NCI-H2029 (cell line): Measurements from ENCODE around the gene AADACL4.

ENCODE experiments used
- DNase-seq: peaks from one replicate; lab custom pipeline; 2025; lab: John Stamatoyannopoulos, UW

Gene AADACL4

GRCh38 chr1:12613180-12613579 is 30.7 kb upstream of the AADACL4 start:
- no peak for DNase-seq

GRCh38 chr1:12614402-12615158 is 29.3 kb upstream of the AADACL4 start:
- DNase-seq: no peak

- DNase-seq: no peak
Observed at GRCh38 chr1:12615159-12615864, 28.6 kb upstream of the AADACL4 start.

GRCh38 chr1:12615865-12616708 is 27.8 kb upstream of the AADACL4 start:
- no peak for DNase-seq

GRCh38 chr1:12616709-12617373 is 27.0 kb upstream of the AADACL4 start:
- no peak for DNase-seq

GRCh38 chr1:12617511-12617900 is 26.4 kb upstream of the AADACL4 start:
- no peak for DNase-seq

GRCh38 chr1:12617901-12618660 is 25.8 kb upstream of the AADACL4 start, which contains the start of gene DHRS3:
Gene DHRS3 (minus strand): TSS chr1:12618210. CDS start chr1:12617348, 862 bp downstream.
- DNase-seq: peak; percentile 26

- no peak for DNase-seq
Observed at GRCh38 chr1:12618661-12618964, 25.3 kb upstream of the AADACL4 start.

- DNase-seq: no peak
Observed at GRCh38 chr1:12618965-12619791, 24.7 kb upstream of the AADACL4 start.

GRCh38 chr1:12619792-12620487 is 23.9 kb upstream of the AADACL4 start:
- DNase-seq: peak; percentile 64

GRCh38 chr1:12620488-12620865 is 23.4 kb upstream of the AADACL4 start:
- DNase-seq: no peak

GRCh38 chr1:12620931-12621330 is 23.0 kb upstream of the AADACL4 start:
- DNase-seq: no peak

GRCh38 chr1:12621346-12622335 is 22.2 kb upstream of the AADACL4 start:
- no peak for DNase-seq

GRCh38 chr1:12622506-12622905 is 21.4 kb upstream of the AADACL4 start:
- DNase-seq: no peak

GRCh38 chr1:12625276-12625675 is 18.6 kb upstream of the AADACL4 start:
- no peak for DNase-seq

GRCh38 chr1:12626888-12627287 is 17.0 kb upstream of the AADACL4 start:
- DNase-seq: no peak

GRCh38 chr1:12627296-12627695 is 16.6 kb upstream of the AADACL4 start:
- no peak for DNase-seq

- DNase-seq: peak; percentile 47
Observed at GRCh38 chr1:12629511-12629956, 14.4 kb upstream of the AADACL4 start.
